HL-60 (cell line): ENCODE results near the gene TM7SF2.

Experiments used
- DNase-seq, 2 experiments: peaks; one replicate each; pipeline ENCODE4 v3.0.0-alpha.2; 2010 to 2020; ENCODE audit warnings: low read depth in 1 of 2, low spot score in 1 of 2
- H3K27ac ChIP-seq: fragments of 250-450 bp; sonication (Bioruptor Pico); replicated peaks from 2 replicates; pipeline ENCODE4 v1.5.1; 2020; ENCODE audit warnings: mild to moderate bottlenecking, moderate library complexity
- H3K27me3 ChIP-seq: fragments of 250-450 bp; sonication (Bioruptor Pico); 2 replicates; pipeline ENCODE4 v1.5.1; 2021; ENCODE audit warnings: mild to moderate bottlenecking, moderate library complexity; ENCODE audit not compliant: insufficient read depth, poor library complexity, severe bottlenecking
- H3K4me3 ChIP-seq: replicated peaks from 2 replicates; pipeline ENCODE4 v1.5.1; 2011; ENCODE audit warnings: mild to moderate bottlenecking, control low read depth, low read length; ENCODE audit not compliant: insufficient read depth
- GABPA ChIP-seq: IDR thresholded peaks from 2 replicates; pipeline ENCODE4 v1.6.1; 2012; ENCODE audit warnings: low read depth
- POLR2AphosphoS5 ChIP-seq: IDR thresholded peaks from 2 replicates; pipeline ENCODE4 v1.6.1; 2012; ENCODE audit warnings: low read depth
- SPI1 ChIP-seq: IDR thresholded peaks from 2 replicates; pipeline ENCODE4 v1.6.1; 2012; ENCODE audit warnings: low read depth, mild to moderate bottlenecking, borderline replicate concordance
- TF ChIP-seq, protein P1 (sequence below): IDR thresholded peaks from one replicate; pipeline ENCODE4 v1.5.1; 2011; ENCODE audit warnings: low read length, control low read depth, inconsistent platforms; ENCODE audit not compliant: insufficient read depth
- TF ChIP-seq, protein P2 (sequence below): IDR thresholded peaks from 2 replicates; pipeline ENCODE4 v1.6.1; 2012; ENCODE audit warnings: low read depth; ENCODE audit not compliant: insufficient replicate concordance

Gene TM7SF2

DNA sequence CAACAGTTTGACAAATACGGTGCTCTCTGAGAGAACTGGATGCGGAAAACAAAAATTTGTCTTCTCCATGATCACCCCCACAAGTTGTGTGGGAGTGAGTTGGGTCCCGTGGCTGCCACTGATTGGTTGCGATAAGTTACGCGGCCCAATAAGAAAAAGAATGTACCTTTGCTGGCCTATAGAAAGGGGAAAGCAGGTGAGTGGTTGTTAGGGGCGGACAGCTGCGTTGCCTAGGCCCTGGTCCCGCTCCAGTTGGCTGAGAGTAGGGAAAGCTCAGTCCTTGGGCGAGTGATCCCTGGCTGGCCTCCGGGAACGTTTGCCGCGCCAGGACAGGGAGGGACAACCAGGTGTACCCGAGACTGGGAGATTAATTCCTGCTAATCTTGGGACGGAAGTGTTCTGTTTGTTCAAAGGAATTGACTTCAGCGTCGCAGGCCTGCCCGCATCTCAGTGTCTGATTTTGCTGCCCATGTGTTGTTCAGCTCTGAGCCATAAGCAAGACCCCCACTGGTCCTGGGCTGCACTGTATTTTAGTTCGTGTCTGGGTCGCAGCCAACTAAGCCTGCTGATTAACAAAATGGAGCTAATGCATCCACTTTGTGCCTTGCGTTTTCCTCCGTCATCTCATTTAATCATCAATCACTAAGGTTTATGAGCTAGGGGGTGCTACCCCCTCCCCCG lies 23.4 kb downstream of the TM7SF2 start:
- Histone ChIP-seq H3K27ac (peak overlapping the region; percentile 99), H3K4me3 (peak overlapping the region; percentile 97), H3K27me3 (no peaks in the 10 kb centered on the region)
- TF ChIP-seq SPI1 (no peak), POLR2AphosphoS5 (peak; percentile 46; the same call in 1 of the 2 replicates)
- peak; percentile 88 to 95 for DNase-seq

DNA sequence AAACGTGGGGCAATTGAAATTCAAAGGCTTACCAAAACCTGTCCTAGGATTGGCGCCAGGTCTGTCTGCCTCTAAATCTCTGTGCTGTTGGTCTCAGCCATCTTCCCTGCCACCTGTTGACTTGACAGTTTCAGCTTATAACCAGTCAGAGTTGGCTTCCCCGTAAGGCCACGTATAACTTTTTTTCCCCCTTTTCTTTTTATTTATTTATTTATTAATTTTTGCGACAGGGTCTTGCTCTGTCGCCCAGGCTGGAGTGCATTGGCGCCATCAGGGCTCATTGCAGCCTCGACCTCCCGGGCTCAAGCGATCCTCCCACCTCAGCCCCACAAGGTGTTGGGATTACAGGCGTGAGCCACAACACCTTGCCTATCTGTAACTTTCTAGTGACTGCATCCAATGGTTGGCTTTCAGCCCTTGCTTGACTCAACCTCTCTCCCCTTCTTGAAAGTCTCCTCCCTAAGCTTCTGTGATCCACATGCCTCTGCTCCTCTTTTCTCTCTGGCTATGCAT lies 24.0 kb downstream of the TM7SF2 start:
- TF ChIP-seq SPI1 (no peak), GABPA (no peak), POLR2AphosphoS5 (no peak)
- TF ChIP-seq, protein P1, sequence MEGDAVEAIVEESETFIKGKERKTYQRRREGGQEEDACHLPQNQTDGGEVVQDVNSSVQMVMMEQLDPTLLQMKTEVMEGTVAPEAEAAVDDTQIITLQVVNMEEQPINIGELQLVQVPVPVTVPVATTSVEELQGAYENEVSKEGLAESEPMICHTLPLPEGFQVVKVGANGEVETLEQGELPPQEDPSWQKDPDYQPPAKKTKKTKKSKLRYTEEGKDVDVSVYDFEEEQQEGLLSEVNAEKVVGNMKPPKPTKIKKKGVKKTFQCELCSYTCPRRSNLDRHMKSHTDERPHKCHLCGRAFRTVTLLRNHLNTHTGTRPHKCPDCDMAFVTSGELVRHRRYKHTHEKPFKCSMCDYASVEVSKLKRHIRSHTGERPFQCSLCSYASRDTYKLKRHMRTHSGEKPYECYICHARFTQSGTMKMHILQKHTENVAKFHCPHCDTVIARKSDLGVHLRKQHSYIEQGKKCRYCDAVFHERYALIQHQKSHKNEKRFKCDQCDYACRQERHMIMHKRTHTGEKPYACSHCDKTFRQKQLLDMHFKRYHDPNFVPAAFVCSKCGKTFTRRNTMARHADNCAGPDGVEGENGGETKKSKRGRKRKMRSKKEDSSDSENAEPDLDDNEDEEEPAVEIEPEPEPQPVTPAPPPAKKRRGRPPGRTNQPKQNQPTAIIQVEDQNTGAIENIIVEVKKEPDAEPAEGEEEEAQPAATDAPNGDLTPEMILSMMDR: no peak
- TF ChIP-seq, protein P2, sequence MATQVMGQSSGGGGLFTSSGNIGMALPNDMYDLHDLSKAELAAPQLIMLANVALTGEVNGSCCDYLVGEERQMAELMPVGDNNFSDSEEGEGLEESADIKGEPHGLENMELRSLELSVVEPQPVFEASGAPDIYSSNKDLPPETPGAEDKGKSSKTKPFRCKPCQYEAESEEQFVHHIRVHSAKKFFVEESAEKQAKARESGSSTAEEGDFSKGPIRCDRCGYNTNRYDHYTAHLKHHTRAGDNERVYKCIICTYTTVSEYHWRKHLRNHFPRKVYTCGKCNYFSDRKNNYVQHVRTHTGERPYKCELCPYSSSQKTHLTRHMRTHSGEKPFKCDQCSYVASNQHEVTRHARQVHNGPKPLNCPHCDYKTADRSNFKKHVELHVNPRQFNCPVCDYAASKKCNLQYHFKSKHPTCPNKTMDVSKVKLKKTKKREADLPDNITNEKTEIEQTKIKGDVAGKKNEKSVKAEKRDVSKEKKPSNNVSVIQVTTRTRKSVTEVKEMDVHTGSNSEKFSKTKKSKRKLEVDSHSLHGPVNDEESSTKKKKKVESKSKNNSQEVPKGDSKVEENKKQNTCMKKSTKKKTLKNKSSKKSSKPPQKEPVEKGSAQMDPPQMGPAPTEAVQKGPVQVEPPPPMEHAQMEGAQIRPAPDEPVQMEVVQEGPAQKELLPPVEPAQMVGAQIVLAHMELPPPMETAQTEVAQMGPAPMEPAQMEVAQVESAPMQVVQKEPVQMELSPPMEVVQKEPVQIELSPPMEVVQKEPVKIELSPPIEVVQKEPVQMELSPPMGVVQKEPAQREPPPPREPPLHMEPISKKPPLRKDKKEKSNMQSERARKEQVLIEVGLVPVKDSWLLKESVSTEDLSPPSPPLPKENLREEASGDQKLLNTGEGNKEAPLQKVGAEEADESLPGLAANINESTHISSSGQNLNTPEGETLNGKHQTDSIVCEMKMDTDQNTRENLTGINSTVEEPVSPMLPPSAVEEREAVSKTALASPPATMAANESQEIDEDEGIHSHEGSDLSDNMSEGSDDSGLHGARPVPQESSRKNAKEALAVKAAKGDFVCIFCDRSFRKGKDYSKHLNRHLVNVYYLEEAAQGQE: no peak
- H3K27me3 ChIP-seq: no peaks in the 10 kb centered on the region
- DNase-seq: no peak
- peak overlapping the region; percentile 97 for H3K4me3 ChIP-seq
- peak overlapping the region; percentile 99 for H3K27ac ChIP-seq

DNA sequence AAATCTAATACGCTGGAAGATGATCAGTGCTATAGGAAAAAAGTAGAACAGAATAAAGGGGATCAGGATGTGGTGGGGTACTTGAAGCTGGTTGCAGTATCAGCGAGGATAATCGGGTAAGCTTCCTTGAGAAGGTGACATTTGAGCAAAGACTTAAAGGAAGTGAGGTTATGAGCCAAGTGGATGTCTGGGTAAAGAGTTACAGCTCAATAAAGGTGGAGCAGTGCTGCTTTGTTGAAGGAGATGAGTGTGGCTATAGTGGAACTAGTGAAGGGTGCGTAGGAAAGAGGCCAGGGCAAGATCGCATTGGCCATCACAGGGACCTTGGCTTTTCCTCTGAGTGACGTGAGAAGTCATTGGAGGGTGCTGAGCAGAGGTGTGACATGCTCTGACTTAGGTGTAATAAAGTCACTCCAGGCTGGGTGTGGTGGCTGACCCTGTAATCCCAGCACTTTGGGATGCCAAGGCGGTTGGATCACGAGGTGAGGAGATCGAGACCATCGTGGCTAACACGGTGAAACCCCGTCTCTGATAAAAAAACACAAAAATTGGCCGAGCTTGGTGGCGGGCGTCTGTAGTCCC lies 24.9 kb downstream of the TM7SF2 start:
- no peak for DNase-seq
- no peak overlapping the region for H3K27ac ChIP-seq
- H3K27me3 ChIP-seq: no peaks in the 10 kb centered on the region
- TF ChIP-seq GABPA (no peak), POLR2AphosphoS5 (no peak), SPI1 (no peak)
- TF ChIP-seq, protein P1: no peak
- TF ChIP-seq, protein P2: no peak
- no peak overlapping the region for H3K4me3 ChIP-seq

DNA sequence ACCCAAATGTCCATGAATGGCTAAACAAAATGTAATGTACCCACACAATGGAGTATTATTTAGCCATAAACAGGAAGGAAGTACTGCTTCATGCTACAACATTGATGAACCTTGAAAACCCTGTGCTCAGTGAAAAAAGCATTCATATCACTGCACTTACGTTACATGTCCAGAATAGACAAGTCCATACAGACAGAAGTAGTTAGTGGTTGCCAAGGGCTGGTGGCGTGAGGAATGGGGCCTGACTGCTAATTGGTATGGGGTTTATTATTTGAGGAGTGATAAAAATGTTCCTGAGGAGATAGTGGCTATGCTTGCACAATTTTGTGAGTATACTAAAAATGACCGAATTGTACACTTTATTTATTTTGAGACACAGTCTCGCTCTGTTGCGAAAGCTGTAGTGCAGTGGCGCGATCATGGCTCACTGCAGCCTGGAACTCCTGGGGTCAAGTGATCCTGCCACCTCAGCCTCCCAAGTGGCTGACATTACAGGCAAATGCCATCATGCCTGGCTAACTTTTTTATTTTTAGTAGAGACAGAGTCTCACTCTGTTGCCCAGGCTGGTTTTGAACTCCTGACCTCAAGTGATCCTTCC lies 30.3 kb downstream of the TM7SF2 start:
- no peak for DNase-seq
- no peak overlapping the region for H3K27ac ChIP-seq
- H3K4me3 ChIP-seq: no peak overlapping the region
- no peaks in the 10 kb centered on the region for H3K27me3 ChIP-seq
- TF ChIP-seq SPI1 (no peak), GABPA (no peak), POLR2AphosphoS5 (no peak)
- TF ChIP-seq, protein P2: no peak
- TF ChIP-seq, protein P1: no peak
